GM12878 (cell line): Measurements from ENCODE around the gene DNAH17.

ENCODE experiments used
- BACH1 ChIP-seq: fragments of 450-650 bp; IDR thresholded peaks from 2 replicates; pipeline ENCODE4 v1.6.1; 2017; ENCODE audit warnings: mild to moderate bottlenecking, borderline replicate concordance
- CTCF ChIP-seq, 3 experiments: IDR thresholded peaks in 2 of 3; conservative IDR thresholded peaks in 1 of 3; 2 replicates each; pipeline ENCODE4 v1.5.1; 2011; ENCODE audit warnings: low read depth in 3 of 3, low read length in 3 of 3, mild to moderate bottlenecking in 3 of 3, control low read depth in 2 of 3, moderate library complexity in 2 of 3, inconsistent platforms in 1 of 3, mixed read lengths in 1 of 3; ENCODE audit not compliant: control insufficient read depth in 2 of 3, insufficient read depth in 1 of 3; ENCODE audit errors: extremely low read depth in 1 of 3
- EP300 ChIP-seq, 2 experiments: fragments of 150-350 bp in 1 of 2; IDR thresholded peaks; 2 replicates each; pipeline ENCODE4 v1.6.1; 2011 to 2012; ENCODE audit warnings: low read depth in 2 of 2, low read length in 2 of 2, borderline replicate concordance in 1 of 2, improper control_type of control experiment in 1 of 2, inconsistent platforms in 1 of 2; ENCODE audit not compliant: control insufficient read depth in 1 of 2
- MAX ChIP-seq: IDR thresholded peaks from 2 replicates; pipeline ENCODE4 v1.6.1; 2012; ENCODE audit warnings: low read depth, low read length, improper control_type of control experiment
- POLR2A ChIP-seq: IDR thresholded peaks from 2 replicates; pipeline ENCODE4 v1.6.1; 2011; ENCODE audit warnings: low read depth, mild to moderate bottlenecking, low read length
- POLR2AphosphoS5 ChIP-seq: IDR thresholded peaks from 2 replicates; pipeline ENCODE4 v1.6.1; 2011; ENCODE audit warnings: mild to moderate bottlenecking, low read length, inconsistent platforms
- POU2F2 ChIP-seq: IDR thresholded peaks from 3 replicates; pipeline ENCODE4 v1.6.1; 2011; ENCODE audit warnings: low read depth, mild to moderate bottlenecking, low read length, borderline replicate concordance
- RAD21 ChIP-seq: IDR thresholded peaks from 2 replicates; pipeline ENCODE4 v1.6.1; 2011; ENCODE audit warnings: mild to moderate bottlenecking, low read depth, low read length, moderate library complexity; ENCODE audit not compliant: insufficient read depth
- TBL1XR1 ChIP-seq: IDR thresholded peaks from 2 replicates; pipeline ENCODE4 v1.6.1; 2012; ENCODE audit warnings: low read depth, low read length, improper control_type of control experiment
- TCF12 ChIP-seq: IDR thresholded peaks from 2 replicates; pipeline ENCODE4 v1.6.1; 2011; ENCODE audit warnings: low read depth, mild to moderate bottlenecking, low read length
- ZBTB33 ChIP-seq: fragments of 450-650 bp; IDR thresholded peaks from 2 replicates; pipeline ENCODE4 v1.6.1; 2017; ENCODE audit warnings: mild to moderate bottlenecking
- TF ChIP-seq, protein P1 (sequence below): IDR thresholded peaks from 2 replicates; pipeline ENCODE4 v1.6.1; 2011; ENCODE audit warnings: low read depth, mild to moderate bottlenecking, low read length, moderate library complexity, borderline replicate concordance; ENCODE audit errors: extremely low read depth

GRCh38 chr17:78615631-78616030, 38.4 kb upstream of the DNAH17 start:
- TF ChIP-seq POLR2A (no peak), TBL1XR1 (no peak), MAX (no peak), BACH1 (no peak), POU2F2 (no peak), CTCF (IDR thresholded peaks at IDR 0.05 in 2 of 3, conservative IDR thresholded peaks at IDR 0.05 in 1 of 3; ENCODE audit: control insufficient read depth in 2 of 3, extremely low read depth in 1 of 3, insufficient read depth in 1 of 3, low read depth in 3 of 3, low read length in 3 of 3) (no peak), TCF12 (no peak), RAD21 (no peak), EP300 (IDR thresholded peaks at IDR 0.05; ENCODE audit: borderline replicate concordance in 1 of 2, control insufficient read depth in 1 of 2, low read depth in 2 of 2, low read length in 2 of 2) (no peak), POLR2AphosphoS5 (no peak), ZBTB33 (no peak)
- TF ChIP-seq, protein P1, sequence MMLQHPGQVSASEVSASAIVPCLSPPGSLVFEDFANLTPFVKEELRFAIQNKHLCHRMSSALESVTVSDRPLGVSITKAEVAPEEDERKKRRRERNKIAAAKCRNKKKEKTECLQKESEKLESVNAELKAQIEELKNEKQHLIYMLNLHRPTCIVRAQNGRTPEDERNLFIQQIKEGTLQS, result no peak
